D721Med (cell line): Measurements from ENCODE around the gene NEK9.

ENCODE experiments used
- DNase-seq: peaks from one replicate; pipeline ENCODE4 v3.0.0; 2011; ENCODE audit warnings: low spot score; ENCODE audit not compliant: insufficient read length
- FAIRE-seq: peaks from 2 replicates; lab custom pipeline; 2011; peaks lifted over from hg19 to GRCh38; lab: Jason Lieb, UNC
- TF ChIP-seq, protein P1 (sequence below): IDR thresholded peaks from 2 replicates; pipeline ENCODE4 v1.5.1; 2012; ENCODE audit warnings: mild to moderate bottlenecking, control low read depth; ENCODE audit not compliant: insufficient read depth; ENCODE audit errors: missing control alignments

NEK9 gene

GRCh38 chr14:75083271-75083670 is 43.6 kb downstream of the NEK9 start:
- FAIRE-seq (no peak), DNase-seq (no peak)
- TF ChIP-seq, protein P1, sequence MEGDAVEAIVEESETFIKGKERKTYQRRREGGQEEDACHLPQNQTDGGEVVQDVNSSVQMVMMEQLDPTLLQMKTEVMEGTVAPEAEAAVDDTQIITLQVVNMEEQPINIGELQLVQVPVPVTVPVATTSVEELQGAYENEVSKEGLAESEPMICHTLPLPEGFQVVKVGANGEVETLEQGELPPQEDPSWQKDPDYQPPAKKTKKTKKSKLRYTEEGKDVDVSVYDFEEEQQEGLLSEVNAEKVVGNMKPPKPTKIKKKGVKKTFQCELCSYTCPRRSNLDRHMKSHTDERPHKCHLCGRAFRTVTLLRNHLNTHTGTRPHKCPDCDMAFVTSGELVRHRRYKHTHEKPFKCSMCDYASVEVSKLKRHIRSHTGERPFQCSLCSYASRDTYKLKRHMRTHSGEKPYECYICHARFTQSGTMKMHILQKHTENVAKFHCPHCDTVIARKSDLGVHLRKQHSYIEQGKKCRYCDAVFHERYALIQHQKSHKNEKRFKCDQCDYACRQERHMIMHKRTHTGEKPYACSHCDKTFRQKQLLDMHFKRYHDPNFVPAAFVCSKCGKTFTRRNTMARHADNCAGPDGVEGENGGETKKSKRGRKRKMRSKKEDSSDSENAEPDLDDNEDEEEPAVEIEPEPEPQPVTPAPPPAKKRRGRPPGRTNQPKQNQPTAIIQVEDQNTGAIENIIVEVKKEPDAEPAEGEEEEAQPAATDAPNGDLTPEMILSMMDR = no peak

DNA sequence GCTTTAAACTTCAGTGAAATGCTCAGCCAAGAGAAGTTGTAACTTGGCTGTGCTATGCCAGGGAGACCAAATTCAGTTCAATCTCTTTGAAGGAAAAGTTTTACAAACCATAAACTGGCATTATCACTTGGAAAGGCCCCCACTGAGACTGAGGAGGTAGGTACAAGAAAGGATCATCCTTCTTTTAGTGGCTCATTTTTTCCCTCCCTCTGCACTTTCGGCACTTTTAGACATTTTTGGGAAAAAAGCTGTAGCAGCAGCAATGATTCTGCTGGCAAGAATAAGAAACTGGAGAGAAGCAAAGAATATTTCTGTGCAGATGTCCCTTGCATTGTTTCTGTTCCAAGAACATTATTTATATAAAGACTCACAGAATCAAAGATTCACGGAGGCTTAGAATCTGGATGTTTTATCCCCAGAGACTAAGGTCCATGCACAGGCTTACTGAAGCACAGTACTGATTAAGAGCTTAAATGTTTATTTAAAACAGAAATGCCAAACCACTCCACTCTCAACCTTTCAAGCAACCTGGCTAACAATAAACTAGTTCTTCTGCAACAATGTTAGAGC is 45.1 kb downstream of the NEK9 start:
- TF ChIP-seq, protein P1 = no peak
- no peak for FAIRE-seq
- DNase-seq = no peak

- TF ChIP-seq, protein P1 = no peak
- FAIRE-seq = no peak
These were observed 47.3 kb downstream of the NEK9 start for GRCh38 chr14:75079521-75079920.

DNA sequence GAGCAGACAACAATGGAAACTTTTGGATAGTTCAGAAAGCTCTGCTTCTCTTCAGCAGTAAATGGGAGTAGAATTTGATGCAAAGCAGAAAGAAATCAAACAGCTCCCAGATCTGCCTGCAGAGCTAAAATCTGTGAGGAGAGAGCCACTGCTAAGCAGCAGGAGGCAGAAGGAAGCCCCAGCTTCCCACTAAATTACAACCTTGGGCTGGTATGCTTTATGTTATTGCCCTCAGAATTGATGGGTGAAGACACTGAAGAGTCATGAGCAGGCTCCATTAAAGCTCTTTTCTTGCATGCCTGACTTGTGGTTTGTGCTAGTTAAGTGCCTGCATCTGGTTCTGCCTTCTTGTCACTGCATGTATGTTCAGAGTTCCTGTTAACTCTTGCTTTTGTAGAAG is 49.1 kb downstream of the NEK9 start:
- no peak for FAIRE-seq

More at GRCh38 chr14:75079521-75079920, 47.3 kb downstream of the NEK9 start:
- DNase-seq = no peak

GRCh38 chr14:75070383-75070782 is 56.5 kb downstream of the NEK9 start:
- TF ChIP-seq, protein P1 = no peak
- FAIRE-seq (no peak), DNase-seq (no peak)

More for the DNA sequence above, 49.1 kb downstream of the NEK9 start:
- DNase-seq = no peak
- TF ChIP-seq, protein P1 = no peak

DNA sequence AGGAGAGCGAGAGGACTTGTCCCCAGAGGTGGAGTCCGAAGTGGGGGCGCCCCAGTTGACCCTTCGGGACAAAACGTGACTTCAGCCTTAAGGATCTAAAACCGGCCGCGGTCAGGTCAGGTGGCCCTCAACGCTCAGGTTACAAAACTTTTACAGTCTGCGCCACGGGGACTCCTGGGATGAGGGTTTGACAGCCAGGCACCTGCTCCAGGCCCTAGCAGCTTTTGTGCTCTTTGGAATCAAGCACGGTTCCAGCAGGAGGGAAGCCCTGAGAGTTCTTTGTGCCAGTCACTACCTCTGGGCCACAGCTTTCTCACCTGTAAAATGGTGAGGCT is 57.1 kb downstream of the NEK9 start:
- FAIRE-seq (no peak), DNase-seq (no peak)
- TF ChIP-seq, protein P1 = no peak

DNA sequence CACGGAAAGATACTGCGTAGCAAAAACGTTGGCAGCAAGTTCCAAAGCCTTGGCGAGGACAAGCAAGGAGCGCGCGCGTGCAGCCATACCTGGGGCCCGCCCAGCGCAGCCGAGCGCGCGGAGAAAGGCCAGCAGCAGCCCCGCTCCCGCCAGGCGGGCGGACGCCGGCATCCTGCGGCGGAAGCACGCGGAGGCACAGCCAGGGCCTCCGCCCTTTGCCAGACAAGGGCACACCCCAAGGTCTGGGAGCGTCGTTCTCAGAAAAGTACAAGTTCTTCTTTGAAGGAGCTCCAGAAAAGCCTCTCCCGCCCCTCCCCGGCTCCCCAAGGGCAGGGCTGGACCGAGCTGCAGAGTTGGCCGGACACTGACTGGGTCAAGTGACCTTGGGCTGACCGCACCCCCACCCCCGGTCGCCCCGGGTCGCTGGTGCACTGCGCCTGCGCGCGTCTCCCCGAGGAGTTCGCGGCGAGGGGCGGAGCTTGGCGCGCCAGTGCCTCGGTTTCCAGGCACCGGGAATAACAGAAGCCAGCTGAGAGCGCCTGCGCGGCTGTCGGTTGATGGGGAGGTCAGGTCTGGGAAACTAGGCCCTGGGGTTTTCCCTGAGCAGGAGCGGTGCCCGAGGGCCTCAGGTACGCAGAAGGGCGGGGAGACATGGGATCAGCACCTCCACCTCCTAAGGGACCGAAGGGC is 57.6 kb downstream of the NEK9 start, which contains the start of gene ZC2HC1C:
ZC2HC1C (plus strand) TSS at position 521 of the 690 bp plus-strand sequence. CDS start 933 bp downstream, outside the sequence.
- FAIRE-seq = no peak
- DNase-seq = peak; percentile 27
- TF ChIP-seq, protein P1 = no peak
